Esophagus squamous epithelium (tissue), 5 donors: ENCODE data around the gene SPPL2B. TPM values are rescaled to one million over a fixed set of nuclear protein-coding genes. Genes with fewer than 3 reads are reported as not detected.

ENCODE experiments used
- DNase-seq: peaks from one replicate; lab custom pipeline; 2025; lab: John Stamatoyannopoulos, UW
- H3K27ac ChIP-seq, 4 donors: fragments of 200-600 bp; sonication (generic); one replicate each; pipeline ENCODE4 v1.5.1; 2016 to 2019; ENCODE audit warnings: mild to moderate bottlenecking in 1 of 4
- H3K27me3 ChIP-seq, 4 donors: fragments of 200-600 bp; sonication (generic); 1 replicate in 3 of 4; 2 replicates in 1 of 4; pipeline versions ENCODE4 v1.5.1 to v1.6.0; 2017 to 2021; ENCODE audit warnings: antibody characterized with exemption in 1 of 4
- H3K36me3 ChIP-seq, 3 donors: fragments of 200-600 bp; sonication (generic); one replicate each; pipeline ENCODE4 v1.5.1; 2016 to 2019
- H3K4me1 ChIP-seq, 3 donors: fragments of 200-600 bp; sonication (generic); one replicate each; pipeline ENCODE4 v1.5.1; 2017 to 2019
- H3K4me3 ChIP-seq, 4 donors: fragments of 200-600 bp; sonication (generic); 1 replicate in 3 of 4; 2 replicates in 1 of 4; pipeline ENCODE4 v1.5.1; 2016 to 2019; ENCODE audit warnings: mild to moderate bottlenecking in 2 of 4, moderate library complexity in 1 of 4
- H3K9me3 ChIP-seq, 3 donors: fragments of 200-600 bp; sonication (generic); one replicate each; pipeline ENCODE4 v1.5.1; 2016 to 2019
- POLR2A ChIP-seq, 4 donors: fragments of 450-650 bp; IDR thresholded peaks; one replicate each; pipeline ENCODE4 v1.6.1; 2017; ENCODE audit warnings: antibody characterized with exemption in 4 of 4, mild to moderate bottlenecking in 4 of 4, moderate library complexity in 3 of 4
- WGBS, 2 donors: methylation state at CpG; one replicate each; pipeline ENCODE4 v1.1.5; 2018; 5-methylcytosine and 5-hydroxymethylcytosine counted together
- intact Hi-C: fragments of 100-400 bp; cut with DNase I; formaldehyde crosslinking; loops from one replicate; pipeline ENCODE4 v1.15.0; 2022
- total RNA-seq, 4 donors: library from RNA; depleted of rRNA; stranded (reverse); fragments of >200 nt; gene quantifications; one replicate each; pipeline ENCODE4 v1.1.0, GENCODE V29; 2016
- TF ChIP-seq, protein P1 (sequence below), 6 experiments: fragments of 450-650 bp in 4 of 6; fragments of 200-600 bp in 2 of 6; sonication (generic) in 2 of 6; IDR thresholded peaks; one replicate each; pipeline ENCODE4 v1.5.1; 2016 to 2019; ENCODE audit warnings: antibody characterized with exemption in 6 of 6, mild to moderate bottlenecking in 4 of 6, moderate library complexity in 4 of 6
- donor health status: DM: yes; HTN: yes; CAD: no.

Gene SPPL2B
- total RNA-seq, 4 donors from 2014 or later: 14.7 to 37.7 (median 36.2) TPM

DNA sequence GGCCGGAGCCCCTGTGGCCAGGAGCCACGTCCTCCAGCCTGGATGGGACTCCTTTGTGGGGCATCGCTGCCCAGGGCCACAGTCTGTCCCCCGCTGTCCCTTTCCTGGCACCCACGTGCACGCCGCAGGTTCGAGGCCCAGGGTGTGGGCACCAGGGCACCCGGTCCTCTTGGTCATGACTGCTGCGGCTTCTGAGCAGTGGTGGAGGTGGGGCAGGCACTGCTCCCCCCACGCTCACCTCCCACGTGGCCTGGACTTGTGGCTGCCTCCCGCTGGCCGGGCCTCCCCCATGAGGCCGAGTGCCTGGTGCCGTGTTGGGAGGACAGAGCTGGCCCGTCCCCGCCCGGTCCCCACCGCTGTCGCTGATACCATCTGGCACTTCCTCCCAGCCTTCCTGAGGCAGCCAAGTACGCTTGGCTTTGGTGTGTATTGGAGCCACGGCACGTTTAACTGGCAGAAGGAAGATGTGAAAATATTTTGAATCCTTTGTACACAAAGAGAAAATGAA is 12.8 kb downstream of the SPPL2B start:
- Histone ChIP-seq H3K4me3 (no peak overlapping the region), H3K36me3 (peaks cover 0 to 84% (median 12%) of the 10 kb centered on the region in 3 donors), H3K27ac (peak overlapping the region in 1 of 4 donors; percentile 29), H3K9me3 (no peaks in the 10 kb centered on the region), H3K27me3 (no peaks in the 10 kb centered on the region), H3K4me1 (peaks cover 0 to 24% (median 4%) of the 10 kb centered on the region in 3 donors)
- TF ChIP-seq, protein P1, sequence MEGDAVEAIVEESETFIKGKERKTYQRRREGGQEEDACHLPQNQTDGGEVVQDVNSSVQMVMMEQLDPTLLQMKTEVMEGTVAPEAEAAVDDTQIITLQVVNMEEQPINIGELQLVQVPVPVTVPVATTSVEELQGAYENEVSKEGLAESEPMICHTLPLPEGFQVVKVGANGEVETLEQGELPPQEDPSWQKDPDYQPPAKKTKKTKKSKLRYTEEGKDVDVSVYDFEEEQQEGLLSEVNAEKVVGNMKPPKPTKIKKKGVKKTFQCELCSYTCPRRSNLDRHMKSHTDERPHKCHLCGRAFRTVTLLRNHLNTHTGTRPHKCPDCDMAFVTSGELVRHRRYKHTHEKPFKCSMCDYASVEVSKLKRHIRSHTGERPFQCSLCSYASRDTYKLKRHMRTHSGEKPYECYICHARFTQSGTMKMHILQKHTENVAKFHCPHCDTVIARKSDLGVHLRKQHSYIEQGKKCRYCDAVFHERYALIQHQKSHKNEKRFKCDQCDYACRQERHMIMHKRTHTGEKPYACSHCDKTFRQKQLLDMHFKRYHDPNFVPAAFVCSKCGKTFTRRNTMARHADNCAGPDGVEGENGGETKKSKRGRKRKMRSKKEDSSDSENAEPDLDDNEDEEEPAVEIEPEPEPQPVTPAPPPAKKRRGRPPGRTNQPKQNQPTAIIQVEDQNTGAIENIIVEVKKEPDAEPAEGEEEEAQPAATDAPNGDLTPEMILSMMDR (IDR thresholded peaks at IDR 0.05): no peak
- no peak for TF ChIP-seq POLR2A (IDR thresholded peaks at IDR 0.05)
- intact Hi-C loops: no loop called here
- DNase-seq: no peak
- WGBS, 2 donors: no CpG with 5 or more reads among the region's 24 CpGs

DNA sequence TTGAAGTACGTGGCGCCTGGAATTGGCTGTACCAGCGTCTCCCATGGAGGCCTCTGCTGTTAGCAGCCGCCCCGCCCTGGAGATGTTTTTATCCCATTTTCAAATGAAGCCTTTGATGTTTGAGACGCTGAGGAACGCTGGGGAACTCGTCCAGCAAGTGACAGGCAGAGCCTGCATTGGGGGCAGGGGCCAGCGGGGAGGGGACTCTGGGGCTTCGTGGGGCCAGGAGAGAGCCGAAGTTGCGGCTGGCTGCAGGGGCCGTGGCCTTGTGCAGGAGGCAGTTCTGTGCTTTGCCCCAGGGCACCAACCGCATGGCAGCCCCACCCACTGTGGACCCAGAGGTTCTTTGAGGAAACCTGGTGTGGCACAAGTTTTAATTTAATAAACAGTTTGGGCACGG is 13.5 kb downstream of the SPPL2B start:
- Histone ChIP-seq H3K9me3 (no peaks in the 10 kb centered on the region), H3K27me3 (no peaks in the 10 kb centered on the region), H3K27ac (peak overlapping the region in 1 of 4 donors; percentile 29), H3K36me3 (peaks cover 0 to 90% (median 12%) of the 10 kb centered on the region in 3 donors), H3K4me3 (no peak overlapping the region), H3K4me1 (peaks cover 0 to 24% (median 4%) of the 10 kb centered on the region in 3 donors)
- DNase-seq: no peak
- WGBS, 2 donors: 77 to 79% methylated on average over 5 to 6 of the region's 15 CpGs
- intact Hi-C loops: no loop called here
- TF ChIP-seq POLR2A (IDR thresholded peaks at IDR 0.05): no peak
- TF ChIP-seq, protein P1 (IDR thresholded peaks at IDR 0.05): no peak

DNA sequence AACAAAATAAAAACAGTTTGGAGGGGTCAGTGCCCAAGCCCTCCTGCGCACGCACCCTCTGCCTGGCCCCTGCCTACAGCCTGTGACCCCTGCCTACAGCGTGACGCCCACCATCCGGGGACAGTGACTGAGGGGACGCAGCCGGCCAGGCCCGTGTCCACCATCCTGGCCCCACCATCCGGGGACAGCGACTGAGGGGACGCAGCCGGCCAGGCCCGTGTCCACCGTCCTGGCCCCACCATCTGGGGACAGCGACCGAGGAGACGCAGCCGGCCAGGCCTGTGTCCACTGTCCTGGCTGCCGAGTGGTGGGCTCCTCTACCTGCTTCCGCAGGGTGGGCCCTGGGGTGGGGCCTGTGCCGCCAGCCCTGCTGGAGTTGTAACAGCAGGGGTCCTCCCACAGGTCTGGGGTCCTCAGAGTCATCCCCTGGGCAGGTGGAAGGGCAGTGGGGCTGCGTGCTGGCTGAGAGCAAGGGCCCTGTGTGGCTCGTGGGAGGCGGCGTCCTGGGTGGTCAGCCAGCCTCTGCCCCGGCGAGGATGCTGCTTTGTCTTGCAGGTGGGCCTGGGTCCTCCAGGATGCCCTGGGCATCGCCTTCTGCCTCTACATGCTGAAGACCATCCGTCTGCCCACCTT is 14.3 kb downstream of the SPPL2B start:
- 90 to 100% methylated on average over 4 to 9 of the region's 29 CpGs for WGBS, 2 donors
- Histone ChIP-seq H3K27ac (no peak overlapping the region), H3K4me1 (peaks cover 0 to 24% (median 4%) of the 10 kb centered on the region in 3 donors), H3K9me3 (no peaks in the 10 kb centered on the region), H3K36me3 (peaks cover 0 to 83% (median 12%) of the 10 kb centered on the region in 3 donors), H3K4me3 (no peak overlapping the region), H3K27me3 (no peaks in the 10 kb centered on the region)
- TF ChIP-seq POLR2A (IDR thresholded peaks at IDR 0.05): no peak
- TF ChIP-seq, protein P1 (IDR thresholded peaks at IDR 0.05): no peak
- no peak for DNase-seq
- intact Hi-C loops: no loop called here

DNA sequence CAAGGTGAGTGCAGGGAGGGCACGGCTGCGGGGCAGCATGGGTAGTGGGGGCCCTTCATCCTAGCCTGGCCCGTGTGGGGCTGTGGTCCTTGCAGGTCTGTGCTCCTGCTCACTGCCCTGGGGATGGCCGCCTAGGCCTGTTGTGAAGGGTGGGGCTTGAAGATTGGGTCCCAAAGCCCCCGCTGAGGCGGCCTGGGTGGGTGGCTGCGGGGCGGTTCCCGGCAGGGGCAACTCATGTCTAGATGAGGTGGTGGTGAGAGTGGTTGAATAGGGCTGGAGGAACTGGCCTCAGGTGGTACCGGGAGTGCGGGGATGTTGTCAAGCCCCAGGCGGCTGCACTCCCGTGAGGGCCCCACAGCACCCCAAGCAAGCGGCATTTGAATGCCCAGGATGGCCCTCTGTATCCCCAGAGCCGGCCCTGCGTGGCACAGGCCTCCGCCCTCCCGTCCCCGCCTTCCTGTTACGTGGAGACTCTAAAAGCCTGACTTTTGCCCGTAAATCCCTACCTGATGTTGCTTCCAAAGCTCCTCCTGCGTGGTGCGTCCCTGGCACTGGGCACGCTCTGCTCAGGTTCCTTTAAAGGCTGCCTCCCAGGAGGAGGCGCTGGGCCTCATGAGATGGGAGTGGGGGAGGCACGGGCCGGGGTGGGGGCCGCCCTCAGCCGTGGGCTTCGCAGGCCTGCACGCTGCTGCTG is 15.0 kb downstream of the SPPL2B start:
- no peaks in the 10 kb centered on the region for H3K27me3 ChIP-seq
- no peak for DNase-seq
- TF ChIP-seq POLR2A (IDR thresholded peaks at IDR 0.05): no peak
- TF ChIP-seq, protein P1 (IDR thresholded peaks at IDR 0.05): no peak
- no peak overlapping the region for H3K4me3 ChIP-seq
- no peak overlapping the region for H3K27ac ChIP-seq
- H3K4me1 ChIP-seq: peaks cover 0 to 24% (median 4%) of the 10 kb centered on the region in 3 donors
- H3K36me3 ChIP-seq: peaks cover 0 to 78% (median 12%) of the 10 kb centered on the region in 3 donors
- no peaks in the 10 kb centered on the region for H3K9me3 ChIP-seq
- WGBS, 2 donors: 97% methylated on average over 7 to 21 of the region's 31 CpGs
- intact Hi-C loops: no loop called here

DNA sequence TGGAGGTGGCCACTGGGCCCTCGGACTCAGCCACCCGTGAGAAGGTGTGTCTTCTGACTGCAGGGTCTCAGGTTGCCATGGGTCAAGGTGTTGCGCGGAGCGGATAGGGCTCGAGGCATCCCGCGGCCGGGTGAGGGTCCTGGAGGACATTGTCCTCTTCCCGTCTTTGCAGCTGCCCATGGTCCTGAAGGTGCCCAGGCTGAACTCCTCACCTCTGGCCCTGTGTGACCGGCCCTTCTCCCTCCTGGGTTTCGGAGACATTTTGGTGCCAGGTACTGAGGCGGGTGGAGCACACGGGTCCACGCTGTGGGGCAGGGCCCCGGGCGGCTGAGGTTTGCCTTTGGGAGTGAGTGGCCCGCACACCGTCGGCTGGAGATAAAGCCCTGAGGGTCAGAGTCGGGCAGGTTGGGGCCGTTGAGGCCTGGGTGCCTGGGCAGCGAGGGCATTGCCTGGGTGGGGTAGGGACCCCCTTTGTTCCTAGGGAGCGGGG is 15.9 kb downstream of the SPPL2B start:
- intact Hi-C loops: no loop called here
- Histone ChIP-seq H3K4me3 (no peak overlapping the region), H3K9me3 (no peaks in the 10 kb centered on the region), H3K36me3 (peaks cover 6 to 74% (median 10%) of the 10 kb centered on the region in 3 donors), H3K27me3 (no peaks in the 10 kb centered on the region), H3K27ac (no peak overlapping the region), H3K4me1 (peaks cover 0 to 24% (median 4%) of the 10 kb centered on the region in 3 donors)
- TF ChIP-seq, protein P1 (IDR thresholded peaks at IDR 0.05): no peak
- TF ChIP-seq POLR2A (IDR thresholded peaks at IDR 0.05): no peak
- WGBS, 2 donors: 94% methylated on average over 7 of the region's 24 CpGs; no CpG with 5 or more reads in 1 of the 2 donors
- DNase-seq: no peak
